Measurements from ENCODE around the gene TMEM204.

Gene TMEM204

DNA sequence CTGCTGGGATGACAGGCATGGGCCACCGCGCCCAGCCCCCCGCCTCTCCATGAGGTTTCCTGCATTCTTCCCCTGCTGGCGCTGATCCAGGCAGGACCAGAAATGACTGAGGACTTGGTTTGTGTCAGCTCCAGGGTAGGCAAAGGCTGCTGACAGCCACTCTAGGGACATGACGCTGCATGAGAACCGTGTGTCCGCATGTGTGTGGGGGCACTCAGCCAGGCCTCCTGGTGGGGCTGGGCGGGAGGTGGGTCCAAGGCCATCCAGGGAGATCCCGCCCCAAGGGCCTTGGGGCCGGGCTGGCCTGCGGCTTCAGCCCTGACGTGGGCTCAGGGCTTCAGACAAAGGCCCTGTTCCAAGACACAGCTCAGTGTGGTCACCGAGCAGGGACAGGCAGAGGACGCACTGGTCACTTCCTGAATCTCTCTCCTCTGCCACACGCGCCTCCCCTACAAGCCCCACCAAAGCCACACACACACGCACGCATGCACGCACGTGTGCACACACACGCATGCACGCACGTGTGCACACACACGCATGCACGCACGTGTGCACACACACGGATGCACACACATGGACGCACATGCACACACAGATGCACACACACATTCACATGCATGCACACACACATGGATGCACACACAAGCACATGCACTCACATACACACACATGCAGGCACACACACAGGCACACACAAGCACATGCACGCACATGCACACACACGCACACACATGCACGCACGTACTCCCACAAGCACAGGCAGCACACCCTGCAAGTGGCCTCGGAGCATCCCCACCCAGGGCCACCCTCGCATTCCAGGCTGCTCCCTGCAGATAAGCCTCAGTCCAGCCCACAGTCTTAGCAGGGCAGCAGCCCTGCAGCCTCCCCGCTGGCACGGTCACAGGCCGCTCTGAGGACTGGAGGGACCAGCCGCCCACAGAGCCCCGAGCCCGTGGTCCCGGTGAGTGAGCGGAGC, 5.3 kb upstream of the TMEM204 start:
- ChIA-PET POLR2A (no interaction called here), CTCF (no interaction called here)
- TF ChIP-seq CTCF (IDR thresholded peaks at IDR 0.05; ENCODE audit: control extremely low read depth, extremely low read depth, low read depth, missing control alignments) = no peak
- no peak for DNase-seq (ENCODE audit: extremely low spot score)

- CTCF ChIA-PET = no interaction called here
- DNase-seq (ENCODE audit: extremely low spot score) = no peak
- POLR2A ChIA-PET = no interaction called here
- no peak for TF ChIP-seq CTCF (IDR thresholded peaks at IDR 0.05; ENCODE audit: control extremely low read depth, extremely low read depth, low read depth, missing control alignments)
Measured at GRCh38 chr16:1528921-1529537, 4.4 kb upstream of the TMEM204 start.

GRCh38 chr16:1530349-1530882, 3.0 kb upstream of the TMEM204 start:
- CTCF ChIA-PET = no interaction called here
- no peak for DNase-seq (ENCODE audit: extremely low spot score)
- TF ChIP-seq CTCF (IDR thresholded peaks at IDR 0.05; ENCODE audit: control extremely low read depth, extremely low read depth, low read depth, missing control alignments) = no peak
- POLR2A ChIA-PET = no interaction called here

- TF ChIP-seq CTCF (IDR thresholded peaks at IDR 0.05; ENCODE audit: control extremely low read depth, extremely low read depth, low read depth, missing control alignments) = no peak
- DNase-seq (ENCODE audit: extremely low spot score) = no peak
- ChIA-PET CTCF (no interaction called here), POLR2A (no interaction called here)
Measured at GRCh38 chr16:1530883-1531637, 2.4 kb upstream of the TMEM204 start.

- no peak for DNase-seq (ENCODE audit: extremely low spot score)
- POLR2A ChIA-PET = no interaction called here
- no peak for TF ChIP-seq CTCF (IDR thresholded peaks at IDR 0.05; ENCODE audit: control extremely low read depth, extremely low read depth, low read depth, missing control alignments)
- CTCF ChIA-PET = no interaction called here
Measured at GRCh38 chr16:1531638-1531910, 1.9 kb upstream of the TMEM204 start.

DNA sequence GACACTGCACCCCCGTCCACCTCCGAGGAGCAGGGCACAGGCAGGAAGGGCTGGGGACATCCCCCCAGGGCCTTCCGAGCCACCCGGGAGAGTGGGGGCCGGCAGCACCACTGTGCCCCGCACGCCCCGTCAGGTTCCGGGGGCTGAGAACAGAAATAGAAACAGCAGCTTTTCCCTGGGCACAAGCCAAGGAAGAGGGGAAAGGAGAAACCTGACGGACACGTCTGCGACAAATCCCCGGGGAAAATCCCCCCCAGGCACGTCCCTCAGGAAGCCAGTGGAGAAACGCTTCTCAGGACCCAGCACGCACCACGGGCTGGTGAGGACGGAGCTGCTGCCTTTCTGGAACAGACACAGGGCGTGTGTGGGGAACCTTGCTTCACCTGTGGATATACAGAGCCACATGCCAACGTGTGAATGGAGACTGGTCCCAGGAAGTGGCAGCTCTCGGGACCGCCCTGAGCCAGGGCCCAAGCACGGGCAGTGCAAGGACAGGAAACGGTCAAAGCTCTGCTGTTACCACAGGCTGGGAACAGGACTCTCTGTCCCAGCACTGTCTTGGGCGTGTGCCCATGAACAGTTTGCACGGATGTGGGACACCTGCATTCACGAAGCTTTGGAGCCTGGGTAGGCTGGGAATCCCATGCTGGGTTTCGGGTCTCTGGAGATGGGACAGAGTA, 1.2 kb upstream of the TMEM204 start:
- TF ChIP-seq CTCF (IDR thresholded peaks at IDR 0.05; ENCODE audit: control extremely low read depth, extremely low read depth, low read depth, missing control alignments) = no peak
- no peak for DNase-seq (ENCODE audit: extremely low spot score)
- ChIA-PET CTCF (no interaction called here), POLR2A (no interaction called here)
